Common myeloid progenitor, CD34-positive (primary cell): ENCODE data around the gene CFP.
A peak's percentile ranks its signal among the peaks of the same experiment; 100 is the strongest.

Experiments
- CTCF ChIA-PET: fragments of 350-600 bp; sonication (Branson Sonifier 250); formaldehyde crosslinking; loops from one replicate; lab custom pipeline; 2021; ENCODE audit warnings: antibody characterized with exemption; lab: Charles Lee
- POLR2A ChIA-PET: fragments of 350-600 bp; sonication (Branson Sonifier 250); formaldehyde crosslinking; loops from one replicate; lab custom pipeline; 2021; ENCODE audit warnings: antibody characterized with exemption; lab: Charles Lee
- DNase-seq, 3 donors: peaks; one replicate each; pipeline versions ENCODE4 v3.0.0 to v3.0.0-alpha.2; 2013
- H3K27ac ChIP-seq, 2 experiments: 1 replicate in 1 of 2; 2 replicates in 1 of 2; pipeline ENCODE4 v1.7.0; 2013; ENCODE audit warnings: inconsistent platforms in 2 of 2, low read length in 2 of 2, mild to moderate bottlenecking in 2 of 2, low read depth in 1 of 2, moderate library complexity in 1 of 2; ENCODE audit not compliant: severe bottlenecking in 2 of 2, insufficient read depth in 1 of 2, poor library complexity in 1 of 2
- H3K27me3 ChIP-seq, 5 experiments: replicated peaks in 2 of 5; 1 replicate in 3 of 5; 2 replicates in 2 of 5; pipeline versions ENCODE4 v1.6.1 to v1.7.0; 2013; ENCODE audit warnings: low read length in 4 of 5, mild to moderate bottlenecking in 2 of 5, moderate library complexity in 2 of 5, inconsistent platforms in 1 of 5; ENCODE audit not compliant: insufficient read depth in 5 of 5, control insufficient read depth in 4 of 5
- H3K36me3 ChIP-seq, 4 experiments: 1 replicate in 2 of 4; 2 replicates in 2 of 4; pipeline versions ENCODE4 v1.6.1 to v1.7.0; 2013; ENCODE audit warnings: low read length in 3 of 4, control low read depth in 1 of 4, mild to moderate bottlenecking in 1 of 4; ENCODE audit not compliant: control insufficient read depth in 4 of 4, insufficient read depth in 4 of 4
- H3K4me1 ChIP-seq, 4 experiments: 1 replicate in 3 of 4; 2 replicates in 1 of 4; pipeline versions ENCODE4 v1.6.1 to v1.7.1; 2013; ENCODE audit warnings: low read length in 3 of 4, mild to moderate bottlenecking in 3 of 4, control low read depth in 1 of 4, inconsistent platforms in 1 of 4, moderate library complexity in 1 of 4; ENCODE audit not compliant: control insufficient read depth in 4 of 4, insufficient read depth in 4 of 4; ENCODE audit errors: control extremely low read depth in 1 of 4
- H3K4me3 ChIP-seq, 7 experiments: 1 replicate in 4 of 7; 2 replicates in 3 of 7; pipeline versions ENCODE4 v1.5.1 to v1.7.0; 2013; ENCODE audit warnings: mild to moderate bottlenecking in 7 of 7, low read length in 6 of 7, moderate library complexity in 6 of 7, inconsistent platforms in 2 of 7, low read depth in 2 of 7, control low read depth in 1 of 7; ENCODE audit not compliant: insufficient read depth in 4 of 7, control insufficient read depth in 1 of 7; ENCODE audit errors: extremely low read depth in 1 of 7
- H3K9me3 ChIP-seq, 5 experiments: 1 replicate in 4 of 5; 2 replicates in 1 of 5; pipeline versions ENCODE4 v1.6.1 to v1.7.1; 2013; ENCODE audit warnings: low read length in 4 of 5, mild to moderate bottlenecking in 2 of 5, inconsistent platforms in 1 of 5, low read depth in 1 of 5, moderate library complexity in 1 of 5; ENCODE audit not compliant: control insufficient read depth in 4 of 5, insufficient read depth in 2 of 5; ENCODE audit errors: control extremely low read depth in 1 of 5
- WGBS: methylation state at CpG from one replicate; pipeline ENCODE4 v1.1.5; 2013; ENCODE audit not compliant: insufficient coverage; 5-methylcytosine and 5-hydroxymethylcytosine counted together

The CFP gene

GRCh38 chrX:47618923-47619485, 10.7 kb downstream of the CFP start:
- H3K27ac ChIP-seq = no peak overlapping the region
- peaks cover 0 to 3% (median 0%) of the 10 kb centered on the region in 5 experiments for H3K9me3 ChIP-seq
- WGBS = 60% methylated on average over 19 of the region's 32 CpGs
- peak overlapping the region in 1 of 7 experiments; percentile 46 for H3K4me3 ChIP-seq
- POLR2A ChIA-PET = no interaction called here
- peaks cover 0 to 12% (median 5%) of the 10 kb centered on the region in 4 experiments for H3K4me1 ChIP-seq
- H3K27me3 ChIP-seq = peaks cover 0 to 11% (median 2%) of the 10 kb centered on the region in 5 experiments
- no peaks in the 10 kb centered on the region for H3K36me3 ChIP-seq
- CTCF ChIA-PET = no interaction called here
- no peak for DNase-seq

GRCh38 chrX:47614618-47615017, 15.1 kb downstream of the CFP start:
- H3K27me3 ChIP-seq = peaks cover 0 to 11% (median 2%) of the 10 kb centered on the region in 5 experiments
- peaks cover 0 to under 1% (median 0%) of the 10 kb centered on the region in 5 experiments for H3K9me3 ChIP-seq
- ChIA-PET CTCF (no interaction called here), POLR2A (no interaction called here)
- no peaks in the 10 kb centered on the region for H3K36me3 ChIP-seq
- WGBS = 89% methylated on average over 4 of the region's 5 CpGs
- H3K4me3 ChIP-seq = no peak overlapping the region
- no peak overlapping the region for H3K27ac ChIP-seq
- no peak for DNase-seq
- peaks cover 0 to 3% (median 0%) of the 10 kb centered on the region in 4 experiments for H3K4me1 ChIP-seq

- Histone ChIP-seq H3K4me1 (peaks cover 0 to 7% (median 3%) of the 10 kb centered on the region in 4 experiments), H3K4me3 (no peak overlapping the region), H3K27ac (no peak overlapping the region), H3K9me3 (peaks cover 0 to 5% (median 0%) of the 10 kb centered on the region in 5 experiments), H3K36me3 (no peaks in the 10 kb centered on the region), H3K27me3 (peaks cover 0 to 4% (median 0%) of the 10 kb centered on the region in 5 experiments)
- WGBS = 92% methylated on average over 5 of the region's 8 CpGs
- DNase-seq = no peak
- ChIA-PET CTCF (no interaction called here), POLR2A (no interaction called here)
Observed at GRCh38 chrX:47613082-47613481, 16.6 kb downstream of the CFP start.

GRCh38 chrX:47612418-47612817, 17.3 kb downstream of the CFP start:
- ChIA-PET POLR2A (no interaction called here), CTCF (no interaction called here)
- Histone ChIP-seq H3K27ac (no peak overlapping the region), H3K4me1 (peaks cover 0 to 9% (median 5%) of the 10 kb centered on the region in 4 experiments), H3K27me3 (peaks cover 0 to 4% (median 0%) of the 10 kb centered on the region in 5 experiments), H3K9me3 (peaks cover 0 to 5% (median 0%) of the 10 kb centered on the region in 5 experiments), H3K4me3 (no peak overlapping the region), H3K36me3 (no peaks in the 10 kb centered on the region)
- DNase-seq = no peak

GRCh38 chrX:47611926-47612325, 17.8 kb downstream of the CFP start:
- WGBS = 71% methylated on average over 2 of the region's 2 CpGs
- Histone ChIP-seq H3K4me1 (peaks cover 0 to 9% (median 5%) of the 10 kb centered on the region in 4 experiments), H3K27me3 (peaks cover 0 to 3% (median 0%) of the 10 kb centered on the region in 5 experiments), H3K27ac (no peak overlapping the region), H3K4me3 (no peak overlapping the region), H3K9me3 (peaks cover 0 to 5% (median 0%) of the 10 kb centered on the region in 5 experiments), H3K36me3 (no peaks in the 10 kb centered on the region)
- ChIA-PET CTCF (no interaction called here), POLR2A (no interaction called here)
- DNase-seq = no peak

GRCh38 chrX:47611489-47611888, 18.2 kb downstream of the CFP start:
- no peaks in the 10 kb centered on the region for H3K36me3 ChIP-seq
- DNase-seq = no peak
- 80% methylated on average over 2 of the region's 2 CpGs for WGBS
- H3K9me3 ChIP-seq = peaks cover 0 to 5% (median 0%) of the 10 kb centered on the region in 5 experiments
- no peak overlapping the region for H3K4me3 ChIP-seq
- CTCF ChIA-PET = no interaction called here
- H3K27ac ChIP-seq = no peak overlapping the region
- POLR2A ChIA-PET = no interaction called here
- H3K27me3 ChIP-seq = no peaks in the 10 kb centered on the region
- H3K4me1 ChIP-seq = peaks cover 0 to 9% (median 5%) of the 10 kb centered on the region in 4 experiments

- POLR2A ChIA-PET = no interaction called here
- 91% methylated on average over 4 of the region's 4 CpGs for WGBS
Observed at GRCh38 chrX:47610511-47610910, 19.2 kb downstream of the CFP start.

More at GRCh38 chrX:47610511-47610910, 19.2 kb downstream of the CFP start:
- Histone ChIP-seq H3K27me3 (no peaks in the 10 kb centered on the region), H3K27ac (no peak overlapping the region), H3K9me3 (peaks cover 0 to 5% (median 0%) of the 10 kb centered on the region in 5 experiments), H3K4me3 (no peak overlapping the region), H3K4me1 (peaks cover 0 to 9% (median 5%) of the 10 kb centered on the region in 4 experiments), H3K36me3 (no peaks in the 10 kb centered on the region)
- DNase-seq = no peak
- CTCF ChIA-PET = no interaction called here
